ENCODE data around the gene FGF14. TPM values are rescaled to one million over a fixed set of nuclear protein-coding genes. Genes with fewer than 3 reads are reported as not detected.

Gene FGF14
- total and polyA plus RNA-seq, 2 donors (not counting 3 experiments of a cell fraction or from before 2014, with no cell fraction given): not detected

- CTCF ChIA-PET: interaction anchor here (0.7 to 1.1 kb wide), 2 partner anchors 10 to 243 kb away, joined by 4 read pairs; no protein-coding TSS in a partner anchor
- no peak for FAIRE-seq
Measured at GRCh38 chr13:102312841-102313240, 89.0 kb downstream of the FGF14 start.

GRCh38 chr13:102311901-102312300, 89.9 kb downstream of the FGF14 start:
- no peak for TF ChIP-seq POLR2AphosphoS5 (IDR thresholded peaks at IDR 0.05; ENCODE audit: insufficient read depth, low read depth, low read length)
- no peak for TF ChIP-seq MYC (IDR thresholded peaks at IDR 0.05; ENCODE audit: low read depth, low read length)
- TF ChIP-seq JUN (IDR thresholded peaks at IDR 0.05; ENCODE audit: borderline replicate concordance, insufficient read depth, insufficient read length, low read depth): no peak
- TF ChIP-seq EZH2 (IDR thresholded peaks at IDR 0.05; ENCODE audit: borderline replicate concordance, low read depth, low read length, severe bottlenecking): no peak
- no peak for TF ChIP-seq GATA2 (IDR thresholded peaks at IDR 0.05; ENCODE audit: insufficient read depth, insufficient read length, low read depth, low read length)
- no peak for TF ChIP-seq POLR2A (IDR thresholded peaks at IDR 0.05; ENCODE audit: low read depth, low read length)
- TF ChIP-seq CTCF (IDR thresholded peaks at IDR 0.05; ENCODE audit: extremely low read depth in 1 of 2, insufficient read depth in 1 of 2, low read depth in 1 of 2, low read length in 2 of 2): no peak
- no peak for TF ChIP-seq FOS (IDR thresholded peaks at IDR 0.05; ENCODE audit: borderline replicate concordance, insufficient read depth, low read length)
- no peak for TF ChIP-seq MAX (IDR thresholded peaks at IDR 0.05; ENCODE audit: insufficient read depth, insufficient read length)

More at GRCh38 chr13:102312841-102313240, 89.0 kb downstream of the FGF14 start:
- H4K20me1 ChIP-seq (replicated peaks; ENCODE audit: control insufficient read depth, extremely low read depth, insufficient read depth, low read length): no peaks in the 10 kb centered on the region
- intact Hi-C loops (cut with micrococcal nuclease) (no loop called here), dilution Hi-C loops (cut with MboI; ENCODE audit: extremely low pct_ligation_motif_present, low sequenced_read_pairs) (no loop called here)
- no peak overlapping the region for H3K27ac ChIP-seq (ENCODE audit: insufficient read depth, low read depth, low read length)
- no peak for DNase-seq (ENCODE audit: low read depth, low spot score)
- H3K4me1 ChIP-seq (ENCODE audit: control insufficient read depth, extremely low read depth, insufficient read depth, low read length): no peaks in the 10 kb centered on the region
- TF ChIP-seq POLR2A (IDR thresholded peaks at IDR 0.05; ENCODE audit: low read depth, low read length): no peak
- no peak for TF ChIP-seq GATA2 (IDR thresholded peaks at IDR 0.05; ENCODE audit: insufficient read depth, insufficient read length, low read depth, low read length)
- TF ChIP-seq FOS (IDR thresholded peaks at IDR 0.05; ENCODE audit: borderline replicate concordance, insufficient read depth, low read length): no peak
- no peaks in the 10 kb centered on the region for H3K9me3 ChIP-seq (replicated peaks; ENCODE audit: control insufficient read depth, insufficient read depth, low read length)
- H3K4me2 ChIP-seq (ENCODE audit: insufficient read depth, low read length): no peak overlapping the region
- no peaks in the 10 kb centered on the region for H3K27me3 ChIP-seq (ENCODE audit: control insufficient read depth in 2 of 2, insufficient read depth in 2 of 2, low read length in 2 of 2)
- BruUV-seq (replicated peaks): no TSS peak
- POLR2A ChIA-PET: no interaction called here
- no peak overlapping the region for H2AFZ ChIP-seq (ENCODE audit: low read depth, low read length)
- no peak overlapping the region for H3K9ac ChIP-seq (replicated peaks; ENCODE audit: extremely low read depth, insufficient read depth, low read length)
- no peaks in the 10 kb centered on the region for H3K9me1 ChIP-seq (replicated peaks; ENCODE audit: control insufficient read depth, extremely low read depth, insufficient read depth, low read length)
- H3K36me3 ChIP-seq (ENCODE audit: control insufficient read depth in 2 of 2, extremely low read depth in 1 of 2, insufficient read depth in 2 of 2, low read length in 2 of 2): no peaks in the 10 kb centered on the region
- no peaks in the 10 kb centered on the region for H3K79me2 ChIP-seq (ENCODE audit: control insufficient read depth, insufficient read depth, low read length)
- H3K4me3 ChIP-seq (replicated peaks in 1 of 3; ENCODE audit: insufficient read depth in 1 of 3, low read depth in 1 of 3, low read length in 3 of 3): no peak overlapping the region

More at GRCh38 chr13:102311901-102312300, 89.9 kb downstream of the FGF14 start:
- intact Hi-C loops (cut with micrococcal nuclease) (no loop called here), dilution Hi-C loops (cut with MboI; ENCODE audit: extremely low pct_ligation_motif_present, low sequenced_read_pairs) (no loop called here)
- Histone ChIP-seq H3K4me2 (ENCODE audit: insufficient read depth, low read length) (no peak overlapping the region), H3K36me3 (ENCODE audit: control insufficient read depth in 2 of 2, extremely low read depth in 1 of 2, insufficient read depth in 2 of 2, low read length in 2 of 2) (no peaks in the 10 kb centered on the region), H3K27me3 (ENCODE audit: control insufficient read depth in 2 of 2, insufficient read depth in 2 of 2, low read length in 2 of 2) (no peaks in the 10 kb centered on the region), H3K4me1 (ENCODE audit: control insufficient read depth, extremely low read depth, insufficient read depth, low read length) (no peaks in the 10 kb centered on the region), H4K20me1 (replicated peaks; ENCODE audit: control insufficient read depth, extremely low read depth, insufficient read depth, low read length) (no peaks in the 10 kb centered on the region), H3K27ac (ENCODE audit: insufficient read depth, low read depth, low read length) (no peak overlapping the region), H3K9me1 (replicated peaks; ENCODE audit: control insufficient read depth, extremely low read depth, insufficient read depth, low read length) (no peaks in the 10 kb centered on the region), H3K4me3 (replicated peaks in 1 of 3; ENCODE audit: insufficient read depth in 1 of 3, low read depth in 1 of 3, low read length in 3 of 3) (no peak overlapping the region), H3K79me2 (ENCODE audit: control insufficient read depth, insufficient read depth, low read length) (no peaks in the 10 kb centered on the region), H3K9me3 (replicated peaks; ENCODE audit: control insufficient read depth, insufficient read depth, low read length) (no peaks in the 10 kb centered on the region), H2AFZ (ENCODE audit: low read depth, low read length) (no peak overlapping the region), H3K9ac (replicated peaks; ENCODE audit: extremely low read depth, insufficient read depth, low read length) (no peak overlapping the region)
- POLR2A ChIA-PET: no interaction called here
- BruUV-seq (replicated peaks): no TSS peak
- no peak for FAIRE-seq
- CTCF ChIA-PET: no interaction called here
- DNase-seq (ENCODE audit: low read depth, low spot score): no peak
